NCI-H187 (cell line): ENCODE measurements around the gene BCDIN3D.

Experiments
- DNase-seq, 2 experiments: peaks; one replicate each; lab custom pipeline; 2025; lab: John Stamatoyannopoulos, UW

BCDIN3D gene

GRCh38 chr12:49797449-49797776 lies 45.5 kb downstream of the BCDIN3D start:
- DNase-seq = no peak

- no peak for DNase-seq
Observed at GRCh38 chr12:49796606-49797448, 46.1 kb downstream of the BCDIN3D start.

DNA sequence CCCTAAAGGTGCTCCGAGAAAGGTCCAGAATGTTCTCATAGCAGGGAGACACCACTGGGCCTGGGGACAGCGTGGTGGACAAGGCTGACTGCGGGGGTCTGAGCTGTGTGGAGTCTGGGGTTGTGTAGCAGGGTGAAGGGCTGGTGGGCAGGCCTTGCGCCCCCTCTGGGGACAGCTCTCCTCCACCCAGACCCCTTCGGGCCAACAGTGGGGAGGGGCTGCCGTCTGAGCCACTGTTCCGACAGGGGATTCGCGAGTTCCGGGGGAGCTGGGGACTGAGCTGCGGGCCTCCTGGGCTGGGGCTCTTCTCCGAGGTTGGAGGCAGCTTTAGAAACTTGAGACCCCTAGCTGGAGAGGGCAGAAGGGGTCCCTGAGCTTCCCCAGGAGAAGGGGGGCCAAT lies 46.8 kb downstream of the BCDIN3D start:
- no peak for DNase-seq

- DNase-seq = no peak
Observed at GRCh38 chr12:49795654-49796105, 47.2 kb downstream of the BCDIN3D start.

DNA sequence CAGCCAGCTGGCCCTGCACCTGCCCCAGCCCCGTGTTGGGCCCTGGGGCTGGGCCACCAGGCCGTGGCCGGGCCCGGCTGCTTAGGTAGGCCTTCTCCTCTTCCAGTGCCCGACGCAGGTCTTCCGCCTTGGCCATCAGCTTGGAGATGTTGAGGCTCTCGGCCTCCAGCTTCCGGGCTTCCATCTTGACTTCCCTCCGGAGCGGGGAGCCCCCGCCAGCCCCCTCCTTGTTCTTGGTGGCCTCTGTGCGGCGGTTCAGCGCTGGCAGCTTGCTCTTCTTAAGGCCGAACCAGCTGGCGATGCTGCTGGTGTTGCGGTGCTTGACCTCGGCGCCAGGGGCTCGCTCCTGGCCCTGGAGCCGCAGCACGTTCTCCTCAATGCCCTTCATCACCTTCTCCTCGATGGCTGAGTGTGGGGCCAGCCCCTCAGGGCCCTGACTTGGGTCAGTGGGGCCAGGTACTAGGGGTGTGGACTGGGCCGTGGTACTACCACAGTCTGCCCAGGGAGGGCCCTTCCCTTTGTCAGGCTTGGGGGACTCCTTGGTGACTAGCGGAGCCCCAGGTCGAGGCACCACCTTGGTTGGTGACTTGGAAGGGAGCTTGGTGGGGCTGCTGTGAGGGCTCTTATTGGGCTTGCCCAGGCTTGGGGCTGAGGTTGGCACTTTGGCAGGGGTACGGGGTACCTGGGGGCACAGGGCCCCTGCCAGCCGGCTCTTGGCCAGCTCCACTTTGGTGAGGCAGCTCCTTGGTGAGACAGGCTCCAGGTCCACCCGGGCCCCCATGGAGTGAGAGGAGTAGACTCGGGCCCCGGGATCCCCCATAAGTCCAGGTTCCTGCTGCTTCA lies 47.9 kb downstream of the BCDIN3D start:
- no peak for DNase-seq

DNA sequence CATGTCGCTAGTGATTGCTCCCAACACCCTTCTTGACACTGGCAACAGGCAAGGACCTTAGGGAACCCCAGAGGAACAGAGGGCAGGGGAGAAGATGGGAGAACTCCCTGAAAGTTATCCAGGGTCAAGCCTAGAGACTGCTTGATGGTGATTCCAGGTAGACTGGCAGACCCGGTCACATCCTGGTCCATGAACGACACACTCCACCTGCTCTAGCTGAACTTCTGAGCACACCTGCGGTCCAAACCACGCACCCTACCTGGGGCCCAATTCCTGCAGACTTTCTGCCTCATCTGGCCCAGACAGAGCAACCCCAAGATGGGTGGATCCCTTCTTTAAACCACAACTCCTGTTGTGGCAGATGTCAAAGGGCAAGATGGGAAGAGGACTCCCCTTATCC lies 48.9 kb downstream of the BCDIN3D start:
- DNase-seq = no peak

- DNase-seq = no peak
Observed at GRCh38 chr12:49793620-49794019, 49.3 kb downstream of the BCDIN3D start.

DNA sequence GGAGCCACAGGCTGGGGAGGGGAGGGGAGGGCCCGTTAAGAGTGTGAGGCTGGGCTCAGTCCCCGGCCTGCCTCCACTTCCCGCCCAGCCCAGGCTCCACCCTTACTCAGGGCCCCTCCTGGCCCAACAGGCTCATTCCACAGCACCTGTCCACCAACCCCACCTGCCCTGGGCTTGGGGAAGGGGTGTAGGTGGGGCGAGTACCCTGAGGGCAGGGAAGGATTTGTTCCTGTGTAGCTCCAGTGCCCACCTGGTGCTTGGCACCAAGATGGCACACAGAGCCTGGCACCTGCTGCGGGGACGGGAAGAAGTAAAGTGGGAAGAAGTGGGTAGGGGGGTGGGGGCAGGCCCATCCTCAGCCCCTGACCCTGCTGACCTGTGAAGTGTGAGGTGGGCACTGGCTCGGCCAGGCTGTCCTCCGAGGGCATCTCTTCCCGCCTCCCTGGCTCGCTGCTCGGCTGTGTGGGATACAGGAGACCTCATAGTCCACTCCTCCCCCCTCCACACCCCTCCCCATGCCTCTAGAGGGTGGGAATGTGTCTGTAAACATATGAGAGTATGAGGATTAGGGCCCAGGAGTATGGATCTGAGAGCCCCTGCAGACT lies 49.8 kb downstream of the BCDIN3D start:
- DNase-seq = no peak

GRCh38 chr12:49792181-49792970 lies 50.5 kb downstream of the BCDIN3D start:
- no peak for DNase-seq

DNA sequence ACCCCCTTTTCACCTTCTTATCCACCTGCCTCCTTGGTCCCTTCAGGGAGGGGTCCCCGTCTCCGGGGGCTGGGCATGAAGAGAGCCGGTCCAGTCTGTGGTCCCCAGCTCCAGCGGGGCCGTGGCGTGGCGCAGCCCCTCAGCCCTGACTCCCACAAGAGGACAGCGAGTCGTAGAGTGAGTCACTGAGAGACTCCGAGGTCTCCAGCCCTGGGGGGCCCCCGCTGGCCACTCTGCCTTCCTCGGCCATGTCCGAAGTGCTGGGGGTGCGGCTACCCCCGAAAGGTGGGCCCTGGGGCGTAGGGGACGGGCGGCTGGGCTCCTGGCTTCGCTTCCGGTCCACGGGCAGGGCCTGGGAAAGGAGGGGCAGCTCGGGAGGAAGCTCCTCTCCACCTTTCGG lies 51.2 kb downstream of the BCDIN3D start:
- DNase-seq = no peak

- DNase-seq = no peak
Observed at GRCh38 chr12:49790741-49791555, 52.0 kb downstream of the BCDIN3D start.

- no peak for DNase-seq
Observed at GRCh38 chr12:49789992-49790391, 52.9 kb downstream of the BCDIN3D start.

DNA sequence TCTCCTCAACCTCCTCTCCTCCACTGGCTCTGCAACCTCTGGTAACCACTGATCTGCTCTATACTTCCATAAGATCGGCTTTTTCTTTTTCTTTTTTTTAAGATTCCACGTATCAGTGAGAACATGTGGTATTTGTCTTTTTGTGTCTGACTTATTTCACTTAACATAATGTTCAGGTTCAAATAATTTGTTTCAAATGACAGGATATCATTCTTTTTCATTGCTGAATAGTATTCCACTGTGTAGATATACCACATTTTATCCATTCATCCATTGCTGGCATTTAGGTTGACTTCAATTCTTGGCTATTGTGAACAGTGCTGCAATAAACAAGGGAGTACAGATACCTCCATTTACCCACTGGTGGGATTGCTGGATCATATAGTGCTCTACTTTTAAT lies 55.2 kb downstream of the BCDIN3D start:
- no peak for DNase-seq
